PFSK-1 (cell line): ENCODE results near the gene STAG1.

Experiments used
- POLR2AphosphoS5 ChIP-seq: IDR thresholded peaks from 2 replicates; pipeline ENCODE4 v1.6.1; 2012; ENCODE audit warnings: low read depth, mild to moderate bottlenecking, control low read depth, low read length, moderate library complexity
- TAF1 ChIP-seq: IDR thresholded peaks from 2 replicates; pipeline ENCODE4 v1.6.1; 2012; ENCODE audit warnings: low read length, control low read depth, borderline replicate concordance; ENCODE audit not compliant: insufficient read depth
- TF ChIP-seq, protein P1 (sequence below), 2 experiments: IDR thresholded peaks; 2 replicates each; pipeline versions ENCODE4 v1.6.1 to v1.8.0; 2011 to 2012; ENCODE audit warnings: low read depth in 2 of 2, low read length in 2 of 2, control low read depth in 1 of 2, inconsistent platforms in 1 of 2, mild to moderate bottlenecking in 1 of 2, moderate library complexity in 1 of 2; ENCODE audit not compliant: insufficient read depth in 1 of 2

DNA sequence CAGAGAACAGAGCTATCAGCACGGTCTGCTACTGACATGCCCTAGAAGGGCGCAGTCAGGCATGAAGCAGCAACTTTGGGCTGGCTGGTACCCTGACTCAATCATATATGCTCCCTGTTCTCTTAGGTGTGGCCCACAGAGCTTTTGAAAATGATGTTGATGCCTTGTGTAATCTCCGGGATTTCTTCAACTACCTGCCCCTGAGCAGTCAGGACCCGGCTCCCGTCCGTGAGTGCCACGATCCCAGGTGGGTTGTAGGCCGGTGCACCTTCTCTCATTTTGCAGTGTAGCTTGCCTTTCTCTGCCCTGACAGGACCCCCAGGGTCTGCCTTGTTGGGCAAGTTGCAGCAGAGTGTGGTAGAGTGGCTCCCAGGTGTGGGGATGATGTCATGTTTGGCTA, 454.4 kb downstream of the STAG1 start:
- no peak for TF ChIP-seq TAF1
- no peak for TF ChIP-seq POLR2AphosphoS5
- TF ChIP-seq, protein P1, sequence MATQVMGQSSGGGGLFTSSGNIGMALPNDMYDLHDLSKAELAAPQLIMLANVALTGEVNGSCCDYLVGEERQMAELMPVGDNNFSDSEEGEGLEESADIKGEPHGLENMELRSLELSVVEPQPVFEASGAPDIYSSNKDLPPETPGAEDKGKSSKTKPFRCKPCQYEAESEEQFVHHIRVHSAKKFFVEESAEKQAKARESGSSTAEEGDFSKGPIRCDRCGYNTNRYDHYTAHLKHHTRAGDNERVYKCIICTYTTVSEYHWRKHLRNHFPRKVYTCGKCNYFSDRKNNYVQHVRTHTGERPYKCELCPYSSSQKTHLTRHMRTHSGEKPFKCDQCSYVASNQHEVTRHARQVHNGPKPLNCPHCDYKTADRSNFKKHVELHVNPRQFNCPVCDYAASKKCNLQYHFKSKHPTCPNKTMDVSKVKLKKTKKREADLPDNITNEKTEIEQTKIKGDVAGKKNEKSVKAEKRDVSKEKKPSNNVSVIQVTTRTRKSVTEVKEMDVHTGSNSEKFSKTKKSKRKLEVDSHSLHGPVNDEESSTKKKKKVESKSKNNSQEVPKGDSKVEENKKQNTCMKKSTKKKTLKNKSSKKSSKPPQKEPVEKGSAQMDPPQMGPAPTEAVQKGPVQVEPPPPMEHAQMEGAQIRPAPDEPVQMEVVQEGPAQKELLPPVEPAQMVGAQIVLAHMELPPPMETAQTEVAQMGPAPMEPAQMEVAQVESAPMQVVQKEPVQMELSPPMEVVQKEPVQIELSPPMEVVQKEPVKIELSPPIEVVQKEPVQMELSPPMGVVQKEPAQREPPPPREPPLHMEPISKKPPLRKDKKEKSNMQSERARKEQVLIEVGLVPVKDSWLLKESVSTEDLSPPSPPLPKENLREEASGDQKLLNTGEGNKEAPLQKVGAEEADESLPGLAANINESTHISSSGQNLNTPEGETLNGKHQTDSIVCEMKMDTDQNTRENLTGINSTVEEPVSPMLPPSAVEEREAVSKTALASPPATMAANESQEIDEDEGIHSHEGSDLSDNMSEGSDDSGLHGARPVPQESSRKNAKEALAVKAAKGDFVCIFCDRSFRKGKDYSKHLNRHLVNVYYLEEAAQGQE (IDR thresholded peaks at IDR 0.05; ENCODE audit: insufficient read depth in 1 of 2, low read depth in 2 of 2, low read length in 2 of 2) = no peak
